Embryonic facial prominence (tissue), 1 donor: ENCODE measurements around the gene LGI4.
A peak's percentile ranks its signal among the peaks of the same experiment; 100 is the strongest.
"Not testable (repeated sequence)": the region's sequence is repeated elsewhere in the genome, so short reads cannot be mapped to it uniquely, and the experiment has no call there.

Source experiments
- DNase-seq: peaks from one replicate; pipeline ENCODE4 v3.0.0-alpha.2; 2016; ENCODE audit errors: extremely low spot score

LGI4 gene

DNA sequence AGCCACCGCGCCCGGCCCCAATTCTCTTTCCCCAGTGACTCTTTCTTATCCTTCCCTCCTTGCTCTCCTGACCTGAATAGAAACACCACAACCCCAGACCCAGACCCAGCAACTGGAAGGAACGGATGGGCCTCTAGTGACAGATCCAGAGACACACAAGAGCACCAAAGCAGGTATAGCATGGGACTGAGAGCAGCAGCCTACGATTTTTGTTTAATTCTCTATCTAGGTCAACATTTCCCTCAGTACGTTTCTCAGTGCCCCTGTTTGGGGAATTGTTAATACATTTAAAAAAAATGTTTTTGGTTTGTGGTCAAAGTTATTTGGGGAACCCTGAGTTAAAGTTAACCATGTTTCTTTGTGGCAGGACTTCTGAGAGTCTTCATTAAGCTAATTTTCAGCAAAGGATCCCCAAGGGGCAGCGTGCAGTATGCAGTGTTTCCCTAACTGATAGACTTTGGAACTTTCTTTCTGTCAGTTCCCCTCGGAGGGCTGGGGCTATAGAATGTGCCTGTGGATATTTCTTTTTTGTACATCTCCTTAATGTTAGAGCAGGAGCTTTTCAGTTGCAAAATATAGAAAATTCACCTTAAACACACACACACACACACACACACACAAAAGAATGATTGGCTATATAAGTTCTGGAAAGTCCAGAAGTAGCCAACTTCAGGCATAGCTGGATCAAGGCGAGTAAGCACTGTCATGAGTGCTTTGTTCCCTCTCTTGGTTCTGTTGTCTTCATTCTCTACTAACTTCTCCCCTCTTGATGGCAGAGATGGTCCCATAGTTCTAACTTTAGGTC lies 26.0 kb upstream of the LGI4 start:
- no peak for DNase-seq

DNA sequence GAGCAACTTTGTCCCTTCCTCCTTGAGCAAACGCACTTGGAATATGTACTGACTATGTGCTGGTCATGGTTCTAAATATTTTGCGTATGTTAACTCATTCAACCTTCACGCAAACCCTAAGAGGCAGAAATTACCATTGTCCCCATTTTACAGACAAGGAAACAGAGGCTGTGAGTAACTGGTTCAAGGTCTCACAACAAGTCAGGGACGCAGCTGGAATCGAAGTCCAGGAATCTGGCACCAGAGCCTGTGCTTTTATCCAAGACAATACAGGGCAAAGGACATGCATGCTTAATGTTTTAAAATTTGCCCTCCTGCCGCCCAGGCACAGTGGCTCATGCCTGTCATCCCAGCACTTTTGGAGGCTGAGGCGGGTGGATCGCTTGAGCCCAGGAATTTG lies 24.7 kb upstream of the LGI4 start:
- DNase-seq: no peak

DNA sequence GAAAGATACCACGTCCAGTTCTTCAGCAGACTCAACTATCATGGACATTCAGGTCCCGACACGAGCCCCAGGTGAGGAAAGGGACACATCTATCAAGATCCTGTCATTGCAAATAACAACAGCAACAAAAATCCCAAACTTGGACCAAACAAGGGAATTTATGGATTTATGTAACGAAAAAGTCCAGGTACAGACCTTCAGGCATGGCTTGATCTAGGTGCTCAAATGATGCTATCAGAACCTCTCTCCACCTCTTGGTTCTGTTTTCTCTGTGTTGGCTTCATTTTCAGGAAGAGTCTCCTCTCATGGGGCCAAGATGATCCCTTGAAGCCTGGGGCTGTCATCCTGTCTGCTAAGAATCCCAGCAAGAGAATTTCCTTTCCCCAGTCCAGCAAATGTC lies 22.6 kb upstream of the LGI4 start:
- DNase-seq: no peak

DNA sequence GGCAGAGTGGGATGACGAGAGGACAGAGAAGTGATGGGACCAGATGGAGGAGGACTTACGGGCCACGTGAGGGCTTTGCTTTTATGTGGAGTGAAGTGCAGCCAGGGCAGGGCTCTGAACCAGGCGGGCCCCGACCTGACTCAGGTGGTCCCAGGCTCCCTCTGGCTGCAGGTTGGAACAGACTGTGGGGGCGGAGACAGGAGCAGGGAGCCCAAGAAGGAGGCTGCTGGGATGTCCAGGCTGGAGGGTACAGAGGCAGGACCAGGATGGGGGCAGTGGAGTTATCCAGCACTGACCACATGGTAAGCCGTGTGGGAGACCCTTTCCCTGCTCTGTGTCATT lies 21.8 kb upstream of the LGI4 start:
- no peak for DNase-seq

DNA sequence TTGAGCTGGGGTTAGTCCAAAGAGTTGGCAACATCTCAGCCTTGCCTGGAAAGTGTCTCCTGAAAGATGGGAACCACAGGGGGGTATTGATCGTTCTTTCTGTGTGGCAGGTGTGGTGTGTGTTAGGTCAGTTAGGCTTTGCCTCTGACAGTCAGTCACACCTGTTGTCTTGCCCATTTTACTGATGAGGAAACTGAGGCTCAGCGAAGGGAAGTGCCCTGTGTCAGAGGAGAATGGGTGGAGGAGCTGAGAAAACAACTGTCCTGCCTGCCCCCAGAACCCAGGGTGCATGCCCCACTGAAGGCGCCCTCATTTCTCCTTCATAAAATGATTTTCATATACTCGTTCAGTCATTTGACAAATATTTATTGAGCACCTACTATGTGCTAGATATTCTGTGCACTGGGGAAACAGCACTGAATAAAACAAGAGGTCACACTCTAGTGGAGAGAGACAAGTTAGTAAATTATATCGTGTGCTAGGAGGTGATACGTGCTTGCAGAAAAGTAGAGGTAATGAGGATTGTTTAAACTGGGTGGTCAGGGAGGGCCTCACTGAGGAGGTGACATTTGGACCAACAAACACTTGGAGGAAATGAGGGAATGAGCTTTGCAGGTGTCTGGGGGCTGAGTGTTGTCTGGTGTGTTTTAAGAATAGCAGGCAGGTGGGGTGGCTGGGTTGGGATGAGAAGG lies 21.3 kb upstream of the LGI4 start:
- DNase-seq: peak; percentile 5

DNA sequence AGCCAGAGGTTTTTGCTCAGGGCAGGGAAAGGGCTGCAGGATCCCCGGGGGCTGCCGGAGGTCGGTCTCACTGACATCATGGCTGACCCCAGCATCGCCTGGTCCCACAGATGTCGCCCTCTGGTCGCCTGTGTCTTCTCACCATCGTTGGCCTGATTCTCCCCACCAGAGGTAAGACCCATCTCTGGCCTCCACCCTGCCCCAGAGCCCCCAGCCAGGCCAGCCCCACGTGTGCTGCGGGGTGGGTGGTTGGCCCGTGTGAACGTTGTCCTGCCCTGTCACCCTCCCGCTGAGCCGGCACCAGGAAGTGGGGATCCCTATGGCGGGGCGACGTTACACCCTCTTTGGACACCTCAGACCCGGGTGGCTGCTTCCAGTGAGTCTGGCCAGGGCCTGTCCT lies 20.6 kb upstream of the LGI4 start:
- DNase-seq: no peak

DNA sequence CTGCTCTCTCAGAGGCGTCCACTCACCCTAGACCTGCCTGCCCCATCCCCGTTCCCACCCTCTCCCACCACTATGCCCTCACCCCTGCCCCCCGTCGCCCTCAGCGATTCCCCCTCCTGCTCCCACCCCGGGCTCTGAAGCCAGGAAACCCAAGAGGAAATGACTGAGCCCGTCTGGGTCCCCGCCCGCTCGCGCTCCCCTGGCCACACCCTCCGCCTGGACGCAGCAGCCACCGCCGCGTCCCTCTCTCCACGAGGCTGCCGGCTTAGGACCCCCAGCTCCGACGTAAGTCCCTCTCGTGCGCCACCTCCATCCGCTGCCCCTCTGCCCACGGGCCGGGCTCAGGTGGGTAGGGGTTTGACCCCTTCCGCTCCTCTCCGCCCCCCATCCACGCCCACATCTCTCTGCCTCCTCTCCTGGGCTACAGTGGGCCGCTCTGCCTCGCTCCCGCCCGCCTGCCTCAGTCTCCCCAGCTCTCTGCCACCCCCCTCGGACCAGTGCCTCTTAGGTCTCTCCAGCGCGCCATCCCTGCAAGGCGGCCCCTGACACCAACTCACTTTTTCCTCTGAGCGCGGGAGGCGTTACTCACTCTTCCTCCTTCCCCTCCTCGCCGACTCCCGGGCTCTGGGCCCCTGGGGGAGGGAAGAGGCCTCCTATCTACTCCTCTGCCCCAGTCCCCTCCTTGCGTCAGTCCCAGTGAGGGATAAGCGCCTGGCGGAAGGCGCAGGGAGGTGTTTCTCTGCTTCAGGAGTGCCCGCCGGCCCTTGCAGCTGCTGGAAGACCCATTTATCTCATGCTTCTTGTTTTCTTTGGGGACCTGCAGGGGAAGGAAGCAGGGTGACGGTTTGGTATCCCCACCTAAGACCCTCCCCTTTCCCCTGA lies 19.9 kb upstream of the LGI4 start, which contains the start of gene FXYD5:
Gene FXYD5, plus strand, starts transcription at position 211 of the 882 bp plus-strand sequence. CDS start 816 bp downstream, outside the sequence.
- DNase-seq: no peak

DNA sequence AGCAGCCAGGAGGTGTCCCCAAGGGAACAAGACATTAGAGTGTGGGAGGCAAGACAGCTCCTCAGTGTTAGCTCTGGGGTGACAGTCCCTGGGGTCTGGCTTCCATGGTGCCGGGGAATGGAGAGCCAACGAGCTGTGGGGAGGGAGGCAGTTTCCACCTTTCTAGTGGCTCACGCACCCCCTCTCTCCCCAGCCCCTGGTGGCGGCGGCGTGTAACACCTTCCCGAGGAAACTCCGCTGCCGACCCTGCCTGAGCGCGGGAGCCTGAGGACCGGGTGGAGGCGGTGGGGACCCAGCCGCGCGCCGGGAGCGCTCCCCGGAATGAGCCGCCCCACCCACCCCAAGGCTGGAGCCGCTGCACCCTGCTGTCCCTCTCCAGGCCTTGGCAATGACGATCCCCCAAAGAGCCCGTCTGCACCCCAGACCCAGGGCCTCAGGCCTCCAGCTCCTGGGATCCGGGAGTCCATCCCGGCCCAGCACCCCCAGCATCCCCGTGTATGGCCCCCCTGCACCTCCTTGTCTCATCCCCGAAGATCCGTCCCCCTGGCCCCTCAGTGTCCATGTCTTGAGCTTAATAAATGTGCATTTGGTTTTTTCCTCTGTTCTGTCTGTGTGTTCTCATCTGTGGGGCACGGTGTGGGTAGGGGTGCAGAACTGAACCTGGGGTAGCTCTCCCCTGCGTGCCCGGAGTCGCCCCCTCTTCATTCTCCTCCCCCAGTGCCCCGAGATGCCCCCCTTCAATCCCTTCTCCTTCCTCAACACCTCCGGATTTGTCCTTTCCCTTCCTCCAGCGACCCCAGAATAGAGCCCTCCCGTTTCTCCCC lies 19.1 kb upstream of the LGI4 start:
- no peak for DNase-seq

DNA sequence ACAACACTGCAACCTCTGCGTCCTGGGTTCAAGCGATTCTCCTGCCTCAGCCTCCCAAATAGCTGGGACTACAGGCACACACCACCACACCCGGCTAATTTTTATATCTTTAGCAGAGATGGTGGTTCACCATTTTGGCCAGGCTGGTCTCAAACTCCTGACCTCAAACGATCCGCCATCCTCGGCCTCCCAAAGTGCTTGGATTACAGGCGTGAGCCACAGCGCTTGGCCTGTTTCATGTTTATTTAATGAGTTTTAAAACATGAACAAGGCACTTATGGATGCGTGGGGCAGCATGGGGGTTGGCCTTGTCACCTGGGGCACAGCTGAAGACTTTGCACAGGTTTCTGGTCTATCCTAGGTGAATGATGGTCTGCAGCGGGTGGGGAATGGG lies 18.3 kb upstream of the LGI4 start:
- not testable (repeated sequence) for DNase-seq

DNA sequence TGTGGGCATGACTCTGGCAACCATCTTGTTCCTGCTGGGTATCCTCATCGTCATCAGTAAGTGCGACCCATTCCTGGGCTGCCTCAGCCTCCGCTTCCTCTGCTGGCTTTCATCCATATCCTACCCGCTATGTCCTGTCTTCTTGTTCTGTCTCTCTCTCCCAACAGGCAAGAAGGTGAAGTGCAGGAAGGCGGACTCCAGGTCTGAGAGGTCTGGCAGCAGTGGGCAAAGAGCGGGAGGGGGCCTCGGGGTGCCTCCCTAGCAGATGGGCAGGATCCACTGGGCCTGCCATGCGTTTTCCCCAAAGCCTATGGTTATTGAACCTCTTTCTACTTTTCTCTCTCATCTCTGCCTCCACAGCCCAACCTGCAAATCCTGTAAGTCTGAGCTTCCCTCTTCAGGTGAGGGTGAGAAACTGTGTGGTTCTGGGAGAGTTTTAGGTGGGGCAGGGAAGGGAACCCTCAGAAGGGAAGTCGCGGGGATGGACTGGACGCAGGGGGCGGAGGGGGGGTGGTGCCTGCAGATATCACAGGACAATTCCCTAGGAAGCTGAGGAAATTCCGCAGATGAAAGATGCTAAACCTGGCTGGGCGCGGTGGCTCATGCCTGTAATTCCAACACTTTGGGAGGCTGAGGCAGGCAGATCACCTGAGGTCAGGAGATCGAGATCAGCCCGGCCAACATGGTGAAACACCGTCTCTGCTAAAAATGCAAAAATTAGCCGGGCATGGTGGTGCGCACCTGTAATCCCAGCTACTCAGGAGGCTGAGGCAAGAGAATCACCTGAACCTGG lies 16.6 kb upstream of the LGI4 start:
- no peak for DNase-seq

DNA sequence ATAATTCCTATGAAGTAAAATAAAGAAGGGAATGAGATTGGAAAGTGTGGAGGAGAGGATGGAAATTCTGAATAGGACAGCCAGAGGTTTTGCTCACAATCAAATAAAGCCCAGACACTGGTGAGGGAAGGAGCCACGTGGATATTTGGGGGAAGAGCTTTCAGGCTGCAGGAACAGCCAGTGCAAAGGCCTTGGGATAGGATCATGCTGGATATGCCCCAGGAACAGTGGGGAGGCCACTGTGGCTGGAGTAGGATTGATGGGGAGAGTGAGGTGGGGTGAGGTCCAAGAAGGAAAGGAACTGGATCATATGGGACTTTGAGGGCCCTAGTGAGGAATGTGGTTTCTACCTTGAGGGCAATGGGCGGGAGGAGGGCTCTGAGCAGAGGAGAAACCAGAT lies 15.6 kb upstream of the LGI4 start:
- no peak for DNase-seq

DNA sequence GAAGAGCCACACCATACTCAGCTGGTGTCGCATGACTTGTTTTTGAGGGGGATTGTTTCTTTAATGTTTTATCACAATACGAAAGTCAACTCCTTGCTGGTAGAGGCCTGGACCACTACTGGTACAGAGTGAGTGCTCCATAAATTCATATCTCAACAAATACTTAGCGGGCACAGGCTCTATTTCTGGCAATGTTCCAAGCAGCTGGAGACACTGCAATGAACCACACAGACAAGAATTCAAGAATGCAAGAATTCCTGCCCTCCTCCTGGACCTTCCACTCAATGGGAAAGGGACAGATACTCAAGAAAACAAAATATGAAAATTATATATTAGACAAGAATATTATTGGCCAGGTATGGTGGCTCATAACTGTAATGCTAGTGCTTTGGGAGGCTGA lies 14.6 kb upstream of the LGI4 start:
- no peak for DNase-seq

DNA sequence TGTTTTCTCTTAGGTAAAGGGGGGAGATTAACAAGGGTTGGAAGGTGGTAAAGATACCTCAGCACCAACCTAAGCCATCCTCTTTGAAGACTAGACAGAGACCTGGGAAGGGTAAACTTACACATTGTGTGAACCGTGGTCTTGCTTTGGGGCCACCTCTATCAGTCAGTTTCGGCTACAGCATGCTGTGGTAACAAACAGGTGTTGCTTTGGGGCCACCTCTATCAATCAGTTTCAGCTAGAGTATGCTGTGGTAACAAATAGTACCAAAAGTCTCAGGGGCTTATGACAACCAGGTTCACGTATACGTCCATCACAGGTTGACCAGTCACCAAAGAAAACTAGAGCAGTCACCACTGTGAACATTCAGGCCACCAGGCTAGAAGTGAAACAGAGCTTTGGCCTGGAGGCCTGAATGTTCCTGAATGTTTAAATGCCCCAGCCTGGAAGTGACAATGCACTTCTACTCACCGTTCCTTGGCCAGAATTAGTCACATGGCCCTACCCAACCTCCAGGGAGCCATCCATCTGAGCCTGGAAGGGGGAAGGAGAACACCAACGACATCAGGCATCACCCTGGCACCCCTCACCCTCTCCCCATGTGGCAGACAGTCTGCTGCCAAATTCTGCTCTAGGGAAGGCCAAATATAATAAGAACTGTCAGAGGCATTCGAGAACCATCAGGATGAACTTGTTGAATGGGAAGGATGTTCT lies 12.0 kb upstream of the LGI4 start:
- DNase-seq: no peak

DNA sequence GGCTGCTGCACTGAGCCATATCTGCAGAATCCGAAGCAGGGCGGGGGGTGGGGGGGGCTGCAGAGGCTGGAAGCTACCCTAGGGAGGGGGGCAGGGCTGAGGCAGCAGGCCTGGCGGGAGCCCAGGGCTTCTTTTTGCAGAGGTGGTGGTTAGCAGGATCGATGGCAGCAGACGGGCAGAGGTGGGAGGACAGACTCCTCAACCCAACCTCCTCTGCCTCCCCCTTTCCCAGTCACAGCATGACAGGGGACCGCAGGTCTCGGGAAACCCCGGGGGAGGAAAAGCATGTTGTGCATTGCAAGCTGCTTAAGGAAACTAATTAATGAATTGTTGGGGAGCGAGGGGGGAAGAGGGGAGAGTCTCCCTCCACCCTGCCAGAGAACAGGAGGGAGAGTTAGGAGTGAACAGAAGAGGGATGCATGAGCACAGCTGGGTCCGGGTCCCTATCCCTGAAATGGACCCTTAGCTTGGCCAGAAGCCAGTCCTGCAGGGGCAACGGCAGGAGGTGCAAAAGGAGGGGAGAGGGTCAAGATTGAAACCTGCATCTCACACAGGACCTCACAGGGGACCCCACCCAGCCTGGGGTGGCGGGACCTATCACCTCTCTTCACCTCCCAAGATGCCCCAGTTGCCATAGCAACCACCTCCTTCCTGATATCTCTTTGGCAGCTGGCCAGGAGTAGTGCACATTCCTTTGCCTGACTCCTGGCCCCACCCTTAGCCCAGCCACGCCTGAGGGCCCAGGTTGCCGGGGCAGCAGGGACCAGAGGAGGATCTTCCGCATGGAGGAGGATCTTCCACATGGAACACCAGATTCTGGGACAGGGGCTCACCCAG lies 10.0 kb upstream of the LGI4 start:
- no peak for DNase-seq

DNA sequence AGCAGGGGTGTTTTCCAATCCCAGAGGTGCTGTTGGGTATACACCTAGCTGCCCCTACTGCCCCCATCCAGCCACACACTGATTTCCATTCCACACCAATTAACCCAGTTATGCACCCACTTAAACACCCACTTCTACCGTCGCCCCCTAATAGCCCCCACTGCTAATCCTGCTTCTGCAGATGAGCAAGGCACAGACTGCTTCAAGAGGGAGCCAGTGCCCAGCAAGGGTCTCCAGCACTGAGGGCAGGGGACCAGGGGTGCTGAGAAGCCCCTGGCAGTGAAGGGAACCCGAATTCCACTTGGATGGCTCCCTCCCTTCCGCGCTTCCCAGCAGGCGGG lies 9.4 kb upstream of the LGI4 start:
- no peak for DNase-seq

DNA sequence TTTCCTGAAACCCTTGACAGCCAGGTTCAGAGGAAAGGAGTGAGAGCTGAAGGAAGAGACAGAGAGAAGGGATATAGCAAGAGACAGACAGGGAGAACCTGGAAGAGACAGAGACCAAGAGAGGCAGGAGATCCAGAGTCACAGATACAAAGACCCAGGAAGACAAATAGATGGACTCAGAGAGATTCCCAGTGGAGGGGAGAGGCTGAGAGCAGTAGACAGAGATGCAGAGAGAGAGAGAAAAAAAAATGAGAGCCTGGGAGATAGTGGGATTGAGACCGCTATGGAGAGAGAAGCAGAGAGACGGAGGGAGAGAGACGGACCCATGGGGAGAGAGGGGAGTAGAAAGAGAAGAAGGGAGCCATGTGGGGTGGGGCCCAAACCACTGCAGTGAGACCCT lies 9.0 kb upstream of the LGI4 start:
- no peak for DNase-seq

DNA sequence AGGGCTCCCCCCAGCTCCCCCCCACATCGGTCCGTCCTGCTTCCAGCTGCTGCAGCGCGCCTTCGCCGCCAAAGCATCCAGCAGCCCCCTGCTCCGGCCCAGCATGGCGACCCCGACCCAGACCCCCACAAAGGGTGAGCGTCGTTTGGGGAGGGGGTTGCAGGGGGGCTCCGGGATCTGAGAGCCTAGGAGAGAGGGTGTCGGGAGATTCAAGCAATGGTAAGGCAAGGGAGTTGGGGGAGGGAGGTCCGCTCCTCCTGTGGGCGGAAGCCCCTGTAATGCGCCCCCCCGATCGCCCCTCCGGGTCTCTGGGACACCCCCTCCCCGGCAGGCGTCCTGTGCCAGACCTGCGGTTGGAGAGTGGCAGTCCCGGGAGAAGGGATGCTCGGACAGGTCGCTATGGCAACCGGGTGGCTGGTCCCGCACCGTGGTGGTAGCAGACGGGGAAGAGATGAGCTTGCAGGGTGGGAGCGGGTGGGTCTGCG lies 8.4 kb upstream of the LGI4 start, which contains the start of gene FXYD7:
Gene FXYD7, plus strand, starts transcription at position 25 of the 485 bp plus-strand sequence. Its CDS starts 79 bp downstream, at position 104.
- DNase-seq: no peak

DNA sequence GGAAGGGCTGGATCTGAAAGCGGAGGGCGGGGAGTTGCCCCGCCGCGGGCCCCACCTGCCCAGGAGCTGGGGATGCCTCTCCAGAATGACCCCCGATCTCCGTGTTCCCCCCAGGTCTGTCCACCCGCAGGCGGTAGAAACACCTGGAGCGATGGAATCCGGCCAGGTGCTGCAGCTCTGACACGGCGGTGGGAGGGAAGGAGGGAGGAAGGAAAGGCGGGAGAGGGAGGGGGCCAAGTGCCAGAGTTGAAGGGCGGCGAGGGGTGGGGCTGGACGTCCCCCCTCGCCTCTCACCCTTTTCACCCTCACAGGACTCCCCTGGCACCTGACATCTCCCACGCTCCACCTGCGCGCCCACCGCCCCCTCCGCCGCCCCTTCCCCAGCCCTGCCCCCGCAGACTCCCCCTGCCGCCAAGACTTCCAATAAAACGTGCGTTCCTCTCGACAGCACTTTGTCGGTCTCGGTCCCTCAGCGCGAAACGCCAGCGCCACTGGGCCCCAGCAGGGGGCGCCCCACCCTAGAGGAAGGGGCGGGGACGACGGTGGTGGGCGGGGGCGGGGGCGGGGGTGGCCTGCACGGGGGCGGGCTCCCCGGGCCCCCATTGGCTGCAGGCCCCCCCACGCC lies 7.9 kb upstream of the LGI4 start:
- no peak for DNase-seq
